ENCODE measurements around the gene TPRG1L.
A peak's percentile ranks its signal among the peaks of the same experiment; 100 is the strongest.

Gene TPRG1L

GRCh38 chr1:3636080-3636479 is 11.3 kb downstream of the TPRG1L start:
- Histone ChIP-seq H3K18ac (ENCODE audit: low read length) (no peak overlapping the region), H3K4me3 (ENCODE audit: low read depth, low read length) (no peak overlapping the region), H3K27ac (ENCODE audit: low read depth, low read length) (no peak overlapping the region), H2BK12ac (ENCODE audit: low read length) (no peak overlapping the region), H2BK5ac (ENCODE audit: low read depth, low read length, poor library complexity) (no peak overlapping the region), H3K79me2 (ENCODE audit: control insufficient read depth, insufficient read depth, low read length, poor library complexity) (no peaks in the 10 kb centered on the region), H4K12ac (ENCODE audit: low read depth, low read length) (no peak overlapping the region), H4K91ac (ENCODE audit: low read depth, low read length) (no peak overlapping the region), H3K4ac (ENCODE audit: low read depth, low read length) (no peak overlapping the region), H3K9me3 (ENCODE audit: insufficient read depth, low read depth, low read length) (peaks cover 1% of the 10 kb centered on the region), H3K4me2 (ENCODE audit: low read length) (no peak overlapping the region), H2AK5ac (ENCODE audit: low read length) (no peak overlapping the region), H2BK120ac (ENCODE audit: insufficient read depth, low read length, poor library complexity) (no peak overlapping the region), H3K79me1 (ENCODE audit: low read length) (no peaks in the 10 kb centered on the region), H2AFZ (ENCODE audit: insufficient read depth, low read length, poor library complexity) (no peak overlapping the region), H3K9ac (ENCODE audit: low read length) (no peak overlapping the region), H3K36me3 (ENCODE audit: control insufficient read depth in 1 of 2, insufficient read depth in 2 of 2, low read length in 2 of 2) (peaks cover 48 to 73% of the 10 kb centered on the region in 2 experiments), H3K27me3 (ENCODE audit: insufficient read depth, low read length) (no peaks in the 10 kb centered on the region), H3K4me1 (ENCODE audit: control insufficient read depth in 1 of 2, insufficient read depth in 2 of 2, low read length in 2 of 2) (no peaks in the 10 kb centered on the region), H4K8ac (ENCODE audit: low read depth, low read length) (no peak overlapping the region), H3K23ac (ENCODE audit: low read length) (no peak overlapping the region), H3K14ac (ENCODE audit: low read length) (no peak overlapping the region)
- WGBS (ENCODE audit: extremely low coverage, insufficient coverage, insufficient read length): no CpG with 5 or more reads among the region's 14 CpGs
- DNase-seq: no peak

GRCh38 chr1:3636531-3636930 is 11.7 kb downstream of the TPRG1L start:
- Histone ChIP-seq H3K27ac (ENCODE audit: low read depth, low read length) (no peak overlapping the region), H3K79me2 (ENCODE audit: control insufficient read depth, insufficient read depth, low read length, poor library complexity) (no peaks in the 10 kb centered on the region), H2BK12ac (ENCODE audit: low read length) (no peak overlapping the region), H2BK5ac (ENCODE audit: low read depth, low read length, poor library complexity) (no peak overlapping the region), H3K18ac (ENCODE audit: low read length) (no peak overlapping the region), H2AFZ (ENCODE audit: insufficient read depth, low read length, poor library complexity) (no peak overlapping the region), H3K4ac (ENCODE audit: low read depth, low read length) (no peak overlapping the region), H3K4me3 (ENCODE audit: low read depth, low read length) (no peak overlapping the region), H3K9me3 (ENCODE audit: insufficient read depth, low read depth, low read length) (peaks cover 1% of the 10 kb centered on the region), H3K23ac (ENCODE audit: low read length) (no peak overlapping the region), H2BK120ac (ENCODE audit: insufficient read depth, low read length, poor library complexity) (no peak overlapping the region), H4K91ac (ENCODE audit: low read depth, low read length) (no peak overlapping the region), H3K4me1 (ENCODE audit: control insufficient read depth in 1 of 2, insufficient read depth in 2 of 2, low read length in 2 of 2) (no peaks in the 10 kb centered on the region), H2AK5ac (ENCODE audit: low read length) (no peak overlapping the region), H3K36me3 (ENCODE audit: control insufficient read depth in 1 of 2, insufficient read depth in 2 of 2, low read length in 2 of 2) (peaks cover 48 to 69% of the 10 kb centered on the region in 2 experiments), H3K4me2 (ENCODE audit: low read length) (no peak overlapping the region), H4K12ac (ENCODE audit: low read depth, low read length) (no peak overlapping the region), H3K79me1 (ENCODE audit: low read length) (no peaks in the 10 kb centered on the region), H3K14ac (ENCODE audit: low read length) (no peak overlapping the region), H4K8ac (ENCODE audit: low read depth, low read length) (no peak overlapping the region), H3K27me3 (ENCODE audit: insufficient read depth, low read length) (no peaks in the 10 kb centered on the region), H3K9ac (ENCODE audit: low read length) (no peak overlapping the region)
- DNase-seq: no peak
- no CpG with 5 or more reads among the region's 11 CpGs for WGBS (ENCODE audit: extremely low coverage, insufficient coverage, insufficient read length)

GRCh38 chr1:3638027-3638426 is 13.2 kb downstream of the TPRG1L start:
- no peak overlapping the region for H3K14ac ChIP-seq (ENCODE audit: low read length)
- no peaks in the 10 kb centered on the region for H3K79me1 ChIP-seq (ENCODE audit: low read length)
- no peak overlapping the region for H2BK12ac ChIP-seq (ENCODE audit: low read length)
- no peaks in the 10 kb centered on the region for H3K27me3 ChIP-seq (ENCODE audit: insufficient read depth, low read length)
- peaks cover 1% of the 10 kb centered on the region for H3K9me3 ChIP-seq (ENCODE audit: insufficient read depth, low read depth, low read length)
- no peaks in the 10 kb centered on the region for H3K4me1 ChIP-seq (ENCODE audit: control insufficient read depth in 1 of 2, insufficient read depth in 2 of 2, low read length in 2 of 2)
- no peak overlapping the region for H2AFZ ChIP-seq (ENCODE audit: insufficient read depth, low read length, poor library complexity)
- H4K8ac ChIP-seq (ENCODE audit: low read depth, low read length): no peak overlapping the region
- no peak overlapping the region for H2AK5ac ChIP-seq (ENCODE audit: low read length)
- H3K4me3 ChIP-seq (ENCODE audit: low read depth, low read length): no peak overlapping the region
- WGBS (ENCODE audit: extremely low coverage, insufficient coverage, insufficient read length): no CpG with 5 or more reads among the region's 12 CpGs
- no peak overlapping the region for H3K27ac ChIP-seq (ENCODE audit: low read depth, low read length)
- H2BK5ac ChIP-seq (ENCODE audit: low read depth, low read length, poor library complexity): no peak overlapping the region
- DNase-seq: peak in 1 of 2 donors; percentile 47
- no peak overlapping the region for H4K12ac ChIP-seq (ENCODE audit: low read depth, low read length)
- no peaks in the 10 kb centered on the region for H3K79me2 ChIP-seq (ENCODE audit: control insufficient read depth, insufficient read depth, low read length, poor library complexity)
- no peak overlapping the region for H3K4ac ChIP-seq (ENCODE audit: low read depth, low read length)
- H2BK120ac ChIP-seq (ENCODE audit: insufficient read depth, low read length, poor library complexity): no peak overlapping the region
- H3K4me2 ChIP-seq (ENCODE audit: low read length): no peak overlapping the region
- H3K9ac ChIP-seq (ENCODE audit: low read length): no peak overlapping the region
- H3K18ac ChIP-seq (ENCODE audit: low read length): no peak overlapping the region
- peaks cover 44 to 60% of the 10 kb centered on the region in 2 experiments for H3K36me3 ChIP-seq (ENCODE audit: control insufficient read depth in 1 of 2, insufficient read depth in 2 of 2, low read length in 2 of 2)
- no peak overlapping the region for H4K91ac ChIP-seq (ENCODE audit: low read depth, low read length)
- no peak overlapping the region for H3K23ac ChIP-seq (ENCODE audit: low read length)

- Histone ChIP-seq H3K4ac (ENCODE audit: low read depth, low read length) (no peak overlapping the region), H3K27ac (ENCODE audit: low read depth, low read length) (no peak overlapping the region), H2BK12ac (ENCODE audit: low read length) (no peak overlapping the region), H2BK5ac (ENCODE audit: low read depth, low read length, poor library complexity) (no peak overlapping the region), H2AFZ (ENCODE audit: insufficient read depth, low read length, poor library complexity) (no peak overlapping the region), H3K9me3 (ENCODE audit: insufficient read depth, low read depth, low read length) (peaks cover 1% of the 10 kb centered on the region), H3K4me3 (ENCODE audit: low read depth, low read length) (no peak overlapping the region), H3K23ac (ENCODE audit: low read length) (no peak overlapping the region), H3K79me1 (ENCODE audit: low read length) (no peaks in the 10 kb centered on the region), H2AK5ac (ENCODE audit: low read length) (no peak overlapping the region), H3K27me3 (ENCODE audit: insufficient read depth, low read length) (no peaks in the 10 kb centered on the region), H4K91ac (ENCODE audit: low read depth, low read length) (no peak overlapping the region), H3K9ac (ENCODE audit: low read length) (no peak overlapping the region), H3K4me2 (ENCODE audit: low read length) (no peak overlapping the region), H3K79me2 (ENCODE audit: control insufficient read depth, insufficient read depth, low read length, poor library complexity) (no peaks in the 10 kb centered on the region), H3K36me3 (ENCODE audit: control insufficient read depth in 1 of 2, insufficient read depth in 2 of 2, low read length in 2 of 2) (peaks cover 40 to 58% of the 10 kb centered on the region in 2 experiments), H3K4me1 (ENCODE audit: control insufficient read depth in 1 of 2, insufficient read depth in 2 of 2, low read length in 2 of 2) (no peaks in the 10 kb centered on the region), H2BK120ac (ENCODE audit: insufficient read depth, low read length, poor library complexity) (no peak overlapping the region), H4K8ac (ENCODE audit: low read depth, low read length) (no peak overlapping the region), H4K12ac (ENCODE audit: low read depth, low read length) (no peak overlapping the region), H3K14ac (ENCODE audit: low read length) (no peak overlapping the region), H3K18ac (ENCODE audit: low read length) (no peak overlapping the region)
- DNase-seq: no peak
- WGBS (ENCODE audit: extremely low coverage, insufficient coverage, insufficient read length): no CpG with 5 or more reads among the region's 15 CpGs
Measured at GRCh38 chr1:3638676-3639075, 13.9 kb downstream of the TPRG1L start.
